Stimulated activated CD4-positive, alpha-beta T cell treated with anti-CD3 and anti-CD28 coated beads, TNF-alpha, amount 100 ng/mL, for 1 hour (primary cell): Measurements from ENCODE around the gene GABPB1.
A peak's percentile ranks its signal among the peaks of the same experiment; 100 is the strongest.

Source experiments
- DNase-seq, 3 donors: peaks; one replicate each; pipeline ENCODE4 v3.0.0-alpha.2; 2020; ENCODE audit warnings: low read depth in 3 of 3, low spot score in 1 of 3

Gene GABPB1

DNA sequence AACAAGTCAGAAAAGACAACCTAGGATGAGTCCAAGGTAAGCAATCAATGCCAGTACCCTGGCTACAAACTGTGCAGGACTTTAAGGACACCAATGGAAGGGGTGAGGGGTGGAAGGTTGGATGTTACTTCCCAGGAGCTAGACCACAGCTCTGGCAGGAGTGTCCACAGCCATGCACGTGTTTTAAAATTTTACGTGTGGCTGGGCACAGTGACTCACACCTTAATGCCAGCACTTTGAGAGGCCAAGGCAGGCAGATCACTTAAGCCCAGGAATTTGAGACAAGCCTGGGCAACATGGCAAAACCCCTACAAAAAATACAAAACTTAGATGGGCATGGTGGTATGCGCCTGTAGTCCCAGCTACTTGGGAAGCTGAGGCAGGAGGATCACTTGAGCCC is 74.7 kb downstream of the GABPB1 start:
- no peak for DNase-seq

- no peak for DNase-seq
Observed at GRCh38 chr15:50278496-50278895, 76.5 kb downstream of the GABPB1 start.

DNA sequence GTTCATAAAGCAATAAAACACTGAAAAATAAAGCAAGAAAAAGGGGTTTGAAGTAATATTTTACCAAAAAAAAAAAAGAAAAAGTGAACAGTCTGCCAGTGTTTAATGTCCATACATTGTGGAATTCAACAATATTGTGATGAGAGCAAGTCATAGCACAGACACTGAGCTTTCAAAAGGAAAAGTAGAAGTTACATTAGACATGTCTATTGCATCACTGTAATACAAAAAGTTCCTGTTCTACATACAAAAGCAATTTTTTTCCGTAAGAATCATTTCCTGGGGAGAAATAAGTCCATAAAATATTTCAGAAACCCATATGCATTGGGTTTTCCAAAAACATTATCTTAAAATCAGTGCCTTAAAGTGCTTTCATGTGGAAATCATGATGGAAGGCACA is 77.6 kb downstream of the GABPB1 start:
- DNase-seq: no peak

- no peak for DNase-seq
Observed at GRCh38 chr15:50275908-50276307, 79.1 kb downstream of the GABPB1 start.

DNA sequence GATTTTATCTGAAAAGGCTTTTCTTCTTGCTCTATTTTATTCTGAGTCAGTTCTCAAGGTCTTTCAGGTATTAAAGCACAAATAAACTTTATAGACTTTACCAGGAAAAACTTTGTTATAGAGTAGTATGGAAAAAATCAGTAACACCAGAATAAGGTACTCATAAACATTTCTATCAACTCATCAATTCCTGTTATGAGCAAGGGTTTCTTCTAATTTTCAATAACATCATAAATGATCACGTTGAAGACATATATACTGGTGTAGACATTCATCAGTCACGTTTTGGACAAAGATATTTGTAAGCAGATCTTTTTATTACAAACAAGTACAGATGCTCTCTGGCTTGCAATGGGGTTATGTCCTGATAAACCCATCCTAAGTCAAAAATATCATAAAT is 79.9 kb downstream of the GABPB1 start:
- DNase-seq: no peak

- DNase-seq: no peak
Observed at GRCh38 chr15:50267577-50267976, 87.4 kb downstream of the GABPB1 start.

GRCh38 chr15:50265620-50266019 is 89.4 kb downstream of the GABPB1 start, which contains the start of gene HDC:
Gene HDC (minus strand): TSS chr15:50265726. CDS start chr15:50265623, 103 bp downstream.
- DNase-seq: no peak

DNA sequence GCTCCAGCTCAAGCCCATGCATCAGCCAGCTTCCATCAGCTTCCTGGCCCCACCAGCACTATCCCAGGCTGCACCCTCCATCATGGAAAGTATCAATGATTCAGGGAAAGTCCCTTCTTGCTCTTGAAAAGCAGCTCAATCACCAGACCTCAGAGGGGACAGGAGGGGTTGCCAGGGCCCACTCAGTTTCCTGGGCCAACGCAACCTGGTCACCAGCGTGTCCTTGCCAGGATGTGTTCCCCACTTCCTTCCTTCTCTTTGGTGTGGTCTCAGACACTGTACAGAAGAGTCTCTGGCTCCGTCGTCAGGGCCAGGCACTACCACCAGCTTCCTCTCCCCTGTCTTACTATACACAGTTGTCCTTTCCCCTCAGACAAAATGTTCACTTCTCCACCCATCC is 92.5 kb downstream of the GABPB1 start:
- DNase-seq: peak in 1 of 3 donors; percentile 3

DNA sequence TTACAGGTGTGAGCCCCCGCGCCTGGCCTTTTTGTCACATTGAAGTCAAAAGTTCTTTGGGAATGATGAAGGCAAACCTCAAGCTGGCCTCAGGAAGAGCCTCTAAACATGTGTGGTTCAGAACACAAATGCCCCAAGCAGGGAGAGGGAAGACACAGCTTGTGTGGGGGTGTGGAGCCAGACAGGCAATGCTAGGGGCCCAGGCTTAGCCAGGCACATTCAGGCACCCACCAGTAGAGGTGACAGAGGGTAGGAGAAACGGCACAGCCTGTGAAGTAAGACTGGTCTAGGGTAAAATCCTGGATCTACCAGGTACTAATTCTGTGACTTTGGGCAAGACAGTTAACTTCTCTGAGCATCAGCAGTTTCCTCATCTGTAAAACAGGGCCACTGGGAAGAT is 93.0 kb downstream of the GABPB1 start:
- no peak for DNase-seq

- DNase-seq: no peak
Observed at GRCh38 chr15:50260969-50261496, 94.0 kb downstream of the GABPB1 start.

DNA sequence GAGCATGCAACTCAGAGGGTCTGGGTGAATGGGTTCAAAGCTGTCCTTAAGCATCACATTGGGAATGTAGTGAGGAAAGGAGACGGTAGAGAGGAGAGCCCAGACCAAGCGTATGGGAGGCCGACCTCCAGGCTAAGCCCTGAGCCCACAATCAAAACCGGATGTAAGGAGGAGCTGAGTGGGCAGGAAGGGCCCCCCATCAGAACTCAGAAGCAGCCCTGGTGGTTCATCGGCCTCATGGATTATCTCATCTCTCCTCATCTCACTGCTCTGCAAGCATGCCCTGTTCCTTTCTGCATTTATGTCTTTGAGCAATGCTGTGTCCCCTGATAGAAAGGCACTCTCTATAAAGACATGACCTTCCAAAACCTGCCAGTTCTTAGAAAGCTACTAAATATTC is 95.7 kb downstream of the GABPB1 start:
- DNase-seq: no peak

GRCh38 chr15:50257924-50258323 is 97.1 kb downstream of the GABPB1 start:
- DNase-seq: no peak

DNA sequence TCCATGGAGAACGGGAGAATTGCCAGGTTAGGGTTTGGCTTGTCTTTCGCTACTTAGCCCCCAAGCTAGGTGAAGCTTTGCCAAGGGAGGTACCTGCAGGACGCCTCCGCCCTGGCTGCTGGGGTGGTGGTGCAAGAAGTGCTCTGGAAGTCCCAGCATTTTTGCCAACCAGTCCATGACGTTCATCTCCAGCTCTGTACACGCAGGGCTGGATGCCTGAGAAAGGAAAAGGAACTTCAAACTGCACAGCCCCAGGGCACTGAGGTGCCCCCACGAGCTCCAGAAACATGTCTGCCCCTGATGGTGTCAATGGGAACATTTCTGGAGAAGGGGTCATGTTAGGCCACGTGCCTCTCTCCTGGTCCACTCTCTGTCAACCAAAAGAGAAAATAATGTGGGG is 97.7 kb downstream of the GABPB1 start:
- no peak for DNase-seq

DNA sequence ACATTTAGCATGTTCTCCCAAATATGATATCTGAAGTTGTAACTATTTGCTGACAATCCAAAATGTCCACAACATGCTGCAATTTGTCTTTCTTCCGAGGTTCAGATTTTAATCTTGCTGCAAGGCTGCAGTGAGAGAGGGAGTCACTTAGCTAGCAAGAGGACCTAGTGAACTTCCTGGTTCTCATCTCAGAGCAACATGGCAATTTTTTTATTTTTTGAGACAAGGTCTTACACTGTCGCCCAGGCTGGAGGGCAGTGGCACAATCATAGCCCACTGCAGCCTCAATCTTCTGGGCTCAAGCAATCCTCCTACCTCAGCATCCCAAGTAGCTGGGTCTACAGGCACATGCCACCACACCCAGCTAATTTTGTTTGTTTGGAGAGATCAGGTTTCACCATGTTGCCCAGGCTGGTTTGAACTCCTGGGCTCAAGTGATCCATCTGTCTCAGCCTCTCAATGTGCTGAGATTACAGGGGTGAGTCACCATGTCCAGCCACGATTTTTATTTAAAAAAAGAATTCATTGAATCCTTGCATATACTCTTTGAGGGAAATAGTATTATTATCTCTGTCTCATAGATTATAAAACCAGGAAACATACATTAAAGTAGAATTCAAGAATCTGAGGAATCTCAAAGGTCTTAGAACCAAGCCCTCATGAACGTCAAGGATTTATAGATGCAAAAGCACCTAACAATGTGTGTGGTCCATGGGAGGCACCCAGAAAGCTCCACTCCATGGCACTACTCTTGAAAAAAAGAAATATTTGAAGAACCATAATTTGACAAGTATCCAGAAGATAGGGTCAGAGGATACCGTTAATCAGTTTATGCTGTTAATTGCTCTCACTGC is 98.6 kb downstream of the GABPB1 start:
- DNase-seq: no peak

DNA sequence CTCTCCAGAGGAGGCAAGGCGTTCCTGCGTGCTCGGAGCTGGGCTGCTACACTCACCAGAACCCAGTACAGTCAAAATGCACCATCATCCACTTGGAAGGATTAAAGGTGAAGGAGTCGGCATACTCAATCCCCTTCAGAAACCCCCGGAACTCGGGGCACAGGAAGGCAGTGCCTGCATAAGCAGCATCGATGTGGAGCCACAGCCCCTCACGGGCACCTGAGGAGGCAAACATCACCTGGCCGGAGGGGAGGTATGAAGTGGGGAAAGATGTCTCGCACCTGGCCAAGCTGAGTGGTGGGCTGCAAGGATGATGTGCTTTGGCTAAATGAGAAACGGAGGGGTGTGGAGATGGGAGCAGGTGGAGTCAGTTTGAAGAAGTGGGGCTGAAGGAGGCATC is 102.4 kb downstream of the GABPB1 start:
- DNase-seq: no peak

GRCh38 chr15:50251638-50252182 is 103.3 kb downstream of the GABPB1 start:
- no peak for DNase-seq

DNA sequence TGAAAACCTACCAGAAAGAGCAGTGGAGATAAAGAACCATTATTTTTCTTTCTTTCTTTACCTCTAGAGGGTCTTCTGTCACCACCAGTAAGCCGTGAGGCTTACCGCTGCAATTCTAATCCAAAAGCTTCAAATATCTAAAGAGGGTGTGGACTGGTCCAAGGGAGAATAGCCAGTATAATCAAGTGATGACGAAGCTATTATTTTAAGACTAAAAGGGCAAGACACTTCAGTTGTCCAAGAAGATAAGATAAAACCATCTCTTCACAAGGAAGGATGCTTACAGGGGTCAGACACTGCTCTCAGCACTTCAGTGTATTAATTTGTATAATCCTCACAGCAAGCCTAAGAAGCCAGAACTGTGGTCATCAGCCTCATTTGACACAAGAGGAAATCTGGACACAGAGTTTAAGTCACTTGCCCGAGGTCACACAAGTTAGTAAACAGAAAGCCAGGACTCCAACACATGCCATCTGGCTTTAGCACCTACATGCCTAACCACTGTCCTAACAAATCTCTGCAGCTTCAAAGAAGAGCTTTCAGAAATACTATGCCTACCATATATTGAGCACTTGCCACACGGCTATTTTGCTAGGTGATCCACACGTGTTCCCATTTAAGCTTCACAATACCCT is 104.1 kb downstream of the GABPB1 start:
- DNase-seq: no peak

DNA sequence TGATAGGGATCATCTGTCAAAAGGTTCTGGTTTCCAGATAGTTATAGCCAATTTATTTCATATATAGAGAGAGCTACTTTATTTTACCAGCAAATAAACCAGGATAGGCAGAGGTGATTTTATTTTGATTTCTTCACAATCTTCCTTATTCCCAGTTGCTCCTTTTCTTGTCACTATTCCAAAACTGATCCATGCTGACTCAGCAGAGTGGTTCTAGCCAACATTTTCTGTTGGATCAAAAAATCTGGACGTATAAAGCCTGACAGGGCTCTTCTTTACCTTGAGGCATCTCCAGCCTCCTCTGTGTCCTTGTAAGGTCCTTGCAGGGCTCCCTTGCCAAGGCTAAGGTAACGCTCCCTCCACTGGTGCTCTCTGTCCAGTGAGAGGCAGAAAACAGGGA is 105.3 kb downstream of the GABPB1 start:
- DNase-seq: no peak

DNA sequence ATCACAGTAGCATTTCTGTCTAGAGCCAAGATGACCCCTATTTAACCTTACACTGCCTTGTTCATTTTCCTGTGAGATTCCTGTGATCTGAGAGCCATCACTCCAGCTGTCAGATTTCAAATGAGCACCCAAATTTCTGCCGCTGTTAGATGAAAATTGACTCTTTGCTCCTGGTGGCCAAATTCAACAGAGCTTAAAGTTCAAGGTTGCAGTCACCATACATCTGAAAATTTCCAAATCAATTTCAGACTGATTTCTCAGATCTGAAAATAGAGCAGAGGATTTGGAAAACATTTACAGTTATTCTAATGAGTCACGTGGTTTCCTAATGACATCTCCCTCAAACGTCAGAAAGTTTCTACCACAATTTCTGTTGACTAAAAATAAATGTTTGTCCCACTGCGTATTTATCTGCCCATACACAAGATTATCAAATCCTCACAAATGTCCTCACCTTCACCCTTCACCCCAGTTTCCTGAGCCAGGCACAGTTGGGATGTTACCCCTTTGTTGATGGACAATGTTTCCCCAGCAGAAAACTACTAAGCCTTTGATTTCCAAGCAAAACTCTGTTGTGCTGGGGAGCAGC is 105.9 kb downstream of the GABPB1 start:
- no peak for DNase-seq

DNA sequence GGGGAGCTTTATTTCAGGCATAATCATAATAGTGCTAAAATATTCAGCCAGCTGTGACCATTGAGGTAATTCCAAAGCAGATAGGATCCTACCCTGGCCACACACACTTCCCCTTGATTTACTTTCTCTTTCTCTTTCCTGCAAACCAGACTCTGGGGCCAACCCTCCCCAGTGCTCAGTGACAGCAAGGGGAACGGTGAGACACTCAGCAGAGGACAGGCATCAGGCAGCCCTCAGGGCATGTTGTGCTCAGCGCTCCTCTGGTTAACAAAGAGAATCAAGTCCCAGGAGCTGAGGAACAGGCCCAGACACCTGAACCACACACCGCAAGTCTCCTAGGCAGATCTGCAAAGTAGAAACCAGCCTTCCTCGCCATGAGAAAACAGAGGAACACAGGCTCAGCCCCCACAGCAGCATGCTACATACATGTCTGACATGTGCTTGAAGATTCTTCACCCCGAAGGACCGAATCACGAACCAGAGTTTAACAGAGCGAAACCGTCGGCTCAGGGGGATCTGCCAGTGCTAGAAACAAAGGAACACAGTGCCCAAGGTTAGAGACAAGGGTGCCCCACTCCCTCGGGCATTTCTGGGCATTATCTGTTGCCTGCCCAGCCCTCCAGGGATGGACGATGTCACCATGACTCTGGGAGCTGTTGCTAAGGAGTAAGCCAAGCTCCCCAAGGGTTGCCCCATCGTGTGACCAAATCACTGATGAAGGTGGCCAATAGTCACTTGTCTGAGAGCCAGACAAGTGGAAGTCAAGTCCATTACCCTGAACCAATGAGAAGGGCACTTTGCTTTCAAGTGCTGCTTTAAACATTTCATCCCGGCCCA is 107.0 kb downstream of the GABPB1 start:
- peak in 1 of 3 donors; percentile 11 for DNase-seq

- DNase-seq: no peak
Observed at GRCh38 chr15:50246631-50247030, 108.4 kb downstream of the GABPB1 start.
